Measurements from ENCODE around the gene YIF1B. TPM values are rescaled to one million over a fixed set of nuclear protein-coding genes. Genes with fewer than 3 reads are reported as not detected.

YIF1B gene
- total RNA-seq, 4 donors from 2014 or later: 14.2 to 36.4 (median 26.1) TPM

DNA sequence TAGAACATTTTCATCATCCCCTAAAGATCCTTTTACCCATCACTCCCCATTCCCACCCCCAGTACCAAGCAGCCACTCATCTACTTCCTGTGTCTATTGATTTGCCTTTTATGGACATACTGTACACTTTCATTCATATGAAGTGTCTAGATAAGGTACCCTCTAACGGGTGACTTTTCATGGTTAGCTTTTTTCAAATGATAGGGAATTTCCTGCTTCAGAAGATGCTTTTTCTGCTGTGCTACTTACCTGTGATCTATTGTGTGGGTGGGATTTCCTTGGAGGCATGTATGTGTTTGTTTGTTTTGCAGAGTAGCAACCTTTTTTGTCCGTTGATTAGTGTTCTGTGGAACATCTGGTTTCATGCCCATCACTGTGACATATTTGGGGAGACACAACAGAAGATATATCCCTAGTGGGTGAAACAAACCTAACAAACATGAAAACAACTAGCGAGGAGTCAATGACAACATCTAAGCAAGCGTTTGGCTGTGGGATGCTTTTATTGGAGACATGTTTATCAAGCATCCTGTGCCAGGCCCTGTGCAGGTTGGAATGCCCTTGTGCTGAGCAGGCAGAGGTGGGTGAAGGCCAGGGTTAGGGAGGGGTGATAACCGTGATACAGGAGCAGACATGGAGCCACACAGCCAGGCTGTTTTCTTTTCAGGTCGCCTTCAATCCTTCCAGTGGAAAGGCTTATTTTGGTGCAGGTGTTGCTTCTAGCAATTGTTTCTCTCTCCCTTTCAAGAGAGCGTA, 33.8 kb downstream of the YIF1B start:
- no peaks in the 10 kb centered on the region for H3K27me3 ChIP-seq
- peaks cover 8% of the 10 kb centered on the region for H3K36me3 ChIP-seq
- 64% methylated on average over 7 of the region's 7 CpGs for WGBS
- no peak for DNase-seq (ENCODE audit: low spot score in 2 of 2)
- H3K4me1 ChIP-seq: peaks cover 62% of the 10 kb centered on the region
- no peaks in the 10 kb centered on the region for H3K9me3 ChIP-seq
- TF ChIP-seq POLR2A (IDR thresholded peaks at IDR 0.05) (no peak), CTCF (IDR thresholded peaks at IDR 0.05) (no peak), EP300 (IDR thresholded peaks at IDR 0.05) (no peak), POLR2AphosphoS5 (IDR thresholded peaks at IDR 0.05) (no peak)
- H3K27ac ChIP-seq: peak overlapping the region; percentile 32
- H3K4me3 ChIP-seq: no peak overlapping the region

GRCh38 chr19:38280030-38280921, 35.5 kb downstream of the YIF1B start:
- H3K4me1 ChIP-seq: peaks cover 59% of the 10 kb centered on the region
- 66% methylated on average over 16 of the region's 17 CpGs for WGBS
- TF ChIP-seq POLR2A (IDR thresholded peaks at IDR 0.05) (no peak), POLR2AphosphoS5 (IDR thresholded peaks at IDR 0.05) (no peak), EP300 (IDR thresholded peaks at IDR 0.05) (no peak), CTCF (IDR thresholded peaks at IDR 0.05) (no peak)
- peaks cover 3% of the 10 kb centered on the region for H3K36me3 ChIP-seq
- no peaks in the 10 kb centered on the region for H3K27me3 ChIP-seq
- H3K9me3 ChIP-seq: no peaks in the 10 kb centered on the region
- no peak overlapping the region for H3K4me3 ChIP-seq
- H3K27ac ChIP-seq: peak overlapping the region; percentile 64
- DNase-seq (ENCODE audit: low spot score in 2 of 2): no peak

DNA sequence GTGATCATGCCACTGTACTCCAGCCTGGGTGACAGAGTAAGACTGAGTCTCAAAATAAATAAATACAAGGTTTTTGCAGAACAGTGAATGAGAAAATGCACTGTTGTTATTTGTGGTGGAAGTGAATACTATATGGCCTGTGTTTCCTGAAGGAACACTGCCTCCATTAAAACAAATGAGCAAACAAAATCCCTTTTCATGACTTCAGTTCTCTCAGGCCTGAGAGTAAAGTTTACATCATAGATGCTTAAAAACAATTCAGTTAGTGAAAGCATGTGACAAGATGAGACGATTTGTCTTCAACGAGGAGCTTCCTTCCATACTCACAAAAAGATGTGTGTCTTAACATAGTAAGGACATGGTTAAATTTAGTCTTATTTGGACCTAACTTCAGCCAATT, 37.0 kb downstream of the YIF1B start:
- H3K36me3 ChIP-seq: no peaks in the 10 kb centered on the region
- peaks cover 72% of the 10 kb centered on the region for H3K4me1 ChIP-seq
- no peak for DNase-seq (ENCODE audit: low spot score in 2 of 2)
- no peak for TF ChIP-seq EP300 (IDR thresholded peaks at IDR 0.05)
- TF ChIP-seq CTCF (IDR thresholded peaks at IDR 0.05): no peak
- TF ChIP-seq POLR2AphosphoS5 (IDR thresholded peaks at IDR 0.05): no peak
- no peak for TF ChIP-seq POLR2A (IDR thresholded peaks at IDR 0.05)
- H3K27me3 ChIP-seq: no peaks in the 10 kb centered on the region
- WGBS: 44% methylated on average over 2 of the region's 2 CpGs
- no peaks in the 10 kb centered on the region for H3K9me3 ChIP-seq
- H3K4me3 ChIP-seq: no peak overlapping the region
- H3K27ac ChIP-seq: peak overlapping the region; percentile 83

DNA sequence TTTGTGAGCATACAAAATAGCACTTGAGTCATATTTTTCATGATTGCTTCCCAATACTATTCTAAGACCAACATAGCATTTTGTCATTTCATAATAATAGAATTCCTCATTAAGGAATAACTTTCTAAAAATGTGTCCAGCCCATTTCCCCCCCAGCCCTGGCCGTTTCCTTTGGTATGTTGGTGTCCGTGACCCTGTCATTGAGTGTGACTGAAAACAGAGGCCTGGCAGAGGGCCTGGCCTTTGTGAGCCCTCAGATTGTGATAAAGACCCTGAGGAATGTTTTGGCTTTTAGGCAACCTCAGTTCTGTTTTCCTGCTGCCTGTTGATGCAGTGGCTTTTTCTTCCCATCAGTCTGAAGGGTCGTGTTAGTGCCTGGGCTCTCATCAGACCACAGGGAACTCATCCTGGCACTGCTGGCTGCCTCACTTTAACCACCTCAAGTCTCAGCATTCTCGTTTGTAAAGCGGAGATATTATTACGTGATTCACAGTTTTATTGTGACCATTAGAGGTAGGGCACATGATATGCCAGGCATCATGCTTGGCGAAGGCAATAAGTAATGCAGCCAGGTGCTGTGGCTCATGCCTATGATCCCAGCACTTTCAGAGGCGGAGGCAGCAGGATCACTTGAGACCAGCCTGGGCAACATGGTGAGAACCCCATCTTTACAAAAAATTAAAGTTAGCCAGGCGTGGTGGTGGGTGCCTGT, 37.6 kb downstream of the YIF1B start:
- peak overlapping the region; percentile 83 for H3K27ac ChIP-seq
- H3K36me3 ChIP-seq: no peaks in the 10 kb centered on the region
- WGBS: 46% methylated on average over 9 of the region's 9 CpGs
- H3K4me1 ChIP-seq: peaks cover 72% of the 10 kb centered on the region
- no peaks in the 10 kb centered on the region for H3K9me3 ChIP-seq
- DNase-seq (ENCODE audit: low spot score in 2 of 2): no peak
- TF ChIP-seq CTCF (IDR thresholded peaks at IDR 0.05) (no peak), EP300 (IDR thresholded peaks at IDR 0.05) (no peak), POLR2AphosphoS5 (IDR thresholded peaks at IDR 0.05) (no peak), POLR2A (IDR thresholded peaks at IDR 0.05) (no peak)
- H3K27me3 ChIP-seq: no peaks in the 10 kb centered on the region
- no peak overlapping the region for H3K4me3 ChIP-seq
